Mesenchymal stem cell (in vitro differentiated cells and primary cell): ENCODE data around the gene GUCY1A1.
A peak's percentile ranks its signal among the peaks of the same experiment; 100 is the strongest.

ENCODE experiments used
- DNase-seq: peaks from one replicate; pipeline ENCODE4 v3.0.0-alpha.2; 2013
- H2AFZ ChIP-seq: one replicate; pipeline ENCODE4 v1.6.1; 2013; ENCODE audit warnings: low read depth, mild to moderate bottlenecking, control low read depth, inconsistent platforms, low read length, moderate library complexity
- H2AK5ac ChIP-seq: 2 replicates; pipeline ENCODE4 v1.6.1; 2013; ENCODE audit warnings: low read length, moderate library complexity, mild to moderate bottlenecking, inconsistent platforms; ENCODE audit not compliant: severe bottlenecking
- H2BK120ac ChIP-seq: one replicate; pipeline ENCODE4 v1.6.1; 2013; ENCODE audit warnings: low read depth, mild to moderate bottlenecking, inconsistent platforms, low read length, moderate library complexity
- H2BK12ac ChIP-seq, 2 experiments: one replicate each; pipeline ENCODE4 v1.6.1; 2013; ENCODE audit warnings: inconsistent platforms in 2 of 2, low read length in 2 of 2, mild to moderate bottlenecking in 2 of 2, moderate library complexity in 2 of 2, control low read depth in 1 of 2
- H2BK15ac ChIP-seq: one replicate; pipeline ENCODE4 v1.6.1; 2013; ENCODE audit warnings: mild to moderate bottlenecking, low read depth, inconsistent platforms; ENCODE audit not compliant: poor library complexity, severe bottlenecking
- H2BK5ac ChIP-seq: 2 replicates; pipeline ENCODE4 v1.6.1; 2013; ENCODE audit warnings: low read depth, mild to moderate bottlenecking, low read length, control low read depth, inconsistent platforms; ENCODE audit not compliant: poor library complexity, severe bottlenecking
- H3K14ac ChIP-seq, 2 experiments: one replicate each; pipeline ENCODE4 v1.6.1; 2013; ENCODE audit warnings: inconsistent platforms in 2 of 2, low read length in 2 of 2, control low read depth in 1 of 2, mild to moderate bottlenecking in 1 of 2, moderate library complexity in 1 of 2
- H3K18ac ChIP-seq, 2 experiments: one replicate each; pipeline ENCODE4 v1.6.1; 2013; ENCODE audit warnings: inconsistent platforms in 2 of 2, low read length in 2 of 2, control low read depth in 1 of 2, low read depth in 1 of 2, mild to moderate bottlenecking in 1 of 2
- H3K23ac ChIP-seq, 2 experiments: one replicate each; pipeline ENCODE4 v1.6.1; 2013; ENCODE audit warnings: inconsistent platforms in 2 of 2, low read length in 2 of 2, mild to moderate bottlenecking in 2 of 2, moderate library complexity in 2 of 2, control low read depth in 1 of 2
- H3K27ac ChIP-seq: 2 replicates; pipeline ENCODE4 v1.5.1; 2013; ENCODE audit warnings: mild to moderate bottlenecking, moderate library complexity, low read length, control low read depth, inconsistent platforms; ENCODE audit not compliant: poor library complexity, severe bottlenecking
- H3K27me3 ChIP-seq, 2 experiments: 2 replicates each; pipeline versions ENCODE4 v1.6.1 to v1.7.0; 2013; ENCODE audit warnings: low read length in 2 of 2, mild to moderate bottlenecking in 2 of 2, moderate library complexity in 2 of 2, control low read depth in 1 of 2, inconsistent platforms in 1 of 2; ENCODE audit not compliant: control insufficient read depth in 1 of 2, insufficient read depth in 1 of 2
- H3K36me3 ChIP-seq, 2 experiments: 2 replicates each; pipeline versions ENCODE4 v1.6.1 to v1.7.0; 2013; ENCODE audit warnings: low read length in 2 of 2, control low read depth in 1 of 2, inconsistent platforms in 1 of 2, low read depth in 1 of 2, mild to moderate bottlenecking in 1 of 2; ENCODE audit not compliant: insufficient read depth in 2 of 2, control insufficient read depth in 1 of 2
- H3K4ac ChIP-seq, 2 experiments: one replicate each; pipeline ENCODE4 v1.6.1; 2013; ENCODE audit warnings: inconsistent platforms in 2 of 2, low read length in 2 of 2, mild to moderate bottlenecking in 2 of 2, moderate library complexity in 2 of 2, control low read depth in 1 of 2, low read depth in 1 of 2
- H3K4me1 ChIP-seq: 2 replicates; pipeline ENCODE4 v1.6.1; 2013; ENCODE audit warnings: low read depth, low read length, control low read depth; ENCODE audit not compliant: control insufficient read depth, insufficient read depth
- H3K4me2 ChIP-seq: 2 replicates; pipeline ENCODE4 v1.6.1; 2013; ENCODE audit warnings: low read length, mild to moderate bottlenecking, inconsistent platforms; ENCODE audit not compliant: poor library complexity, severe bottlenecking
- H3K4me3 ChIP-seq, 2 experiments: 2 replicates each; pipeline versions ENCODE4 v1.5.1 to v1.7.0; 2013; ENCODE audit warnings: low read length in 2 of 2, mild to moderate bottlenecking in 2 of 2, control low read depth in 1 of 2, low read depth in 1 of 2; ENCODE audit not compliant: insufficient read depth in 1 of 2
- H3K79me1 ChIP-seq: replicated peaks from 2 replicates; pipeline ENCODE4 v1.6.1; 2013; ENCODE audit warnings: mild to moderate bottlenecking, control low read depth, low read length, inconsistent platforms; ENCODE audit not compliant: poor library complexity, severe bottlenecking
- H3K9ac ChIP-seq: 2 replicates; pipeline ENCODE4 v1.7.0; 2013; ENCODE audit warnings: mild to moderate bottlenecking, low read length, moderate library complexity
- H3K9me3 ChIP-seq: 2 replicates; pipeline ENCODE4 v1.7.0; 2013; ENCODE audit warnings: mild to moderate bottlenecking, low read length; ENCODE audit not compliant: control insufficient read depth
- H4K8ac ChIP-seq: one replicate; pipeline ENCODE4 v1.6.1; 2013; ENCODE audit warnings: inconsistent platforms, mild to moderate bottlenecking, low read length, moderate library complexity
- H4K91ac ChIP-seq: one replicate; pipeline ENCODE4 v1.6.1; 2013; ENCODE audit warnings: mild to moderate bottlenecking, low read length, inconsistent platforms
- WGBS: methylation state at CpG from one replicate; pipeline ENCODE4 v1.1.7; 2013; ENCODE audit warnings: mixed read lengths; 5-methylcytosine and 5-hydroxymethylcytosine counted together

The GUCY1A1 gene

GRCh38 chr4:155620637-155621036 is 46.0 kb upstream of the GUCY1A1 start:
- Histone ChIP-seq H3K9me3 (no peaks in the 10 kb centered on the region), H3K4me2 (no peak overlapping the region)

DNA sequence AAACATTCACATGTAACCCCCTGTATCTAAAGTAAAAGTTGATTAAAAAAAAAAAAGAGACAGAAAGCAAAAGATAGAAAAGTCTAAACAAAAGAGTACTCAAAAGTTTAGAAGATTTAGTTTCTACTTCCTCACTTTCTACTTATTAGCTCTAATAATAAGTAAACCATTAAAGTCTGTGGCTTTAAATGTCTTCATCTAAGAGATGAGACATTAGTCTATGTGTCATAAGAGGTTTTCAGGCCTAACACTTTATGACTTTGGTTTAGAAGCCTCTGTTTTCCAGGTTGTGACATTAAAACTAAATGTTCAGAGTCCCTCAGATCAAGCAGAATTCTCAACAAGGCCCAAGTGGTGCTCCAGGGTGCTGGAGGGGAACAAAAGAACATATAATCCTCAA is 42.2 kb upstream of the GUCY1A1 start:
- peak overlapping the region; percentile 96 for H3K27ac ChIP-seq
- H3K23ac ChIP-seq, result no peak overlapping the region
- H4K8ac ChIP-seq, result no peak overlapping the region
- H2BK15ac ChIP-seq, result no peak overlapping the region
- H2AFZ ChIP-seq, result no peak overlapping the region
- no peak overlapping the region for H3K4me2 ChIP-seq
- peak overlapping the region; percentile 78 for H2AK5ac ChIP-seq
- peak overlapping the region in 1 of 2 experiments; percentile 86 for H3K14ac ChIP-seq
- peak overlapping the region in 1 of 2 experiments; percentile 28 for H3K4ac ChIP-seq
- DNase-seq, result no peak
- peak overlapping the region; percentile 34 for H2BK120ac ChIP-seq
- H2BK5ac ChIP-seq, result peak overlapping the region; percentile 57
- H3K36me3 ChIP-seq, result no peaks in the 10 kb centered on the region
- no peaks in the 10 kb centered on the region for H3K27me3 ChIP-seq
- H3K79me1 ChIP-seq, result no peaks in the 10 kb centered on the region
- H2BK12ac ChIP-seq, result no peak overlapping the region
- peaks cover 6% of the 10 kb centered on the region for H3K4me1 ChIP-seq
- H3K9me3 ChIP-seq, result no peaks in the 10 kb centered on the region
- no peak overlapping the region for H4K91ac ChIP-seq
- H3K9ac ChIP-seq, result no peak overlapping the region
- no peak overlapping the region for H3K4me3 ChIP-seq
- no peak overlapping the region for H3K18ac ChIP-seq

More at GRCh38 chr4:155620637-155621036, 46.0 kb upstream of the GUCY1A1 start:
- H3K9ac ChIP-seq, result no peak overlapping the region
- no peak overlapping the region for H2AFZ ChIP-seq
- no peak overlapping the region for H3K4ac ChIP-seq
- no peak overlapping the region for H2BK15ac ChIP-seq
- H3K27me3 ChIP-seq, result no peaks in the 10 kb centered on the region
- H4K91ac ChIP-seq, result no peak overlapping the region
- no peak overlapping the region for H3K27ac ChIP-seq
- peaks cover 4% of the 10 kb centered on the region for H3K4me1 ChIP-seq
- no peak overlapping the region for H2BK120ac ChIP-seq
- no peak overlapping the region for H2AK5ac ChIP-seq
- no peak overlapping the region for H3K18ac ChIP-seq
- no peak overlapping the region for H3K23ac ChIP-seq
- no peak overlapping the region for H4K8ac ChIP-seq
- DNase-seq, result no peak
- H3K14ac ChIP-seq, result no peak overlapping the region
- no peaks in the 10 kb centered on the region for H3K79me1 ChIP-seq
- no peak overlapping the region for H3K4me3 ChIP-seq
- H2BK12ac ChIP-seq, result no peak overlapping the region
- no peak overlapping the region for H2BK5ac ChIP-seq
- no peaks in the 10 kb centered on the region for H3K36me3 ChIP-seq

- no peak overlapping the region for H3K23ac ChIP-seq
- no peak for DNase-seq
- no peak overlapping the region for H3K4ac ChIP-seq
- no peak overlapping the region for H3K9ac ChIP-seq
- H2BK15ac ChIP-seq, result no peak overlapping the region
- no peak overlapping the region for H2BK12ac ChIP-seq
- no peak overlapping the region for H3K14ac ChIP-seq
- H3K4me3 ChIP-seq, result no peak overlapping the region
- H2AFZ ChIP-seq, result no peak overlapping the region
- H3K4me2 ChIP-seq, result no peak overlapping the region
- no peak overlapping the region for H3K27ac ChIP-seq
- H4K8ac ChIP-seq, result no peak overlapping the region
- H3K9me3 ChIP-seq, result no peaks in the 10 kb centered on the region
- no peaks in the 10 kb centered on the region for H3K36me3 ChIP-seq
- no peak overlapping the region for H2BK5ac ChIP-seq
- H3K18ac ChIP-seq, result no peak overlapping the region
- no peaks in the 10 kb centered on the region for H3K27me3 ChIP-seq
- 82% methylated on average over 2 of the region's 3 CpGs for WGBS
- no peaks in the 10 kb centered on the region for H3K79me1 ChIP-seq
- H4K91ac ChIP-seq, result no peak overlapping the region
- H2BK120ac ChIP-seq, result no peak overlapping the region
- H3K4me1 ChIP-seq, result peaks cover 6% of the 10 kb centered on the region
- no peak overlapping the region for H2AK5ac ChIP-seq
Measured at GRCh38 chr4:155626561-155626960, 40.1 kb upstream of the GUCY1A1 start.

DNA sequence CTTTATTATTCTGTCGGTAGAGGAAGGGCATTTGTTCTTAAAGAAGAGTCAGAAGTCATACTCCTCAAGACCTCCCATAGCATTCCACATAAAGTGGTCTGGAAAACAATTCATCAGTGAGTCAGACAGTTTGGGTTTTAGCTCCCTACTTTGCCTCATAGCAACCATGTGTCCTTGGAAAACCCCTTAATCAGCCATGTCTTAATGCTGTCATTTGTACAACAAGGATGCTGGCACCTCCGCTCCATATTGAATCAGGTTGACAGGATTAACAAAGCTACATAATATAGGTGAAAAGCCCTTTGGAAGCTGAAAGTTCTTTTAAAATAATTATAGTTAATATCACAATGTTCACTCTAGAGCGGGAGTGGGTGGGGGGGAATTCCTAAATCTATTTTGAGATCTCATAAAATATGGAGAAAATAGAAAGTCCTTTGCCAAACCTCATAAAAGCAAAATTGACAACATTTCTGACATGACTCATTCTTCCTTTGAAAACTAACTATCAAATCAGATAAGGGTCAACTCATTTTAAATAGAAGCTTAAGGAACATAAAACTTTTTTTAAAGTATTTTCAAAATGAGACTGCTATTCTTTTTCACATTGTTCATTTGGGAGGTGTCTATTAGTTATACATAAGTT is 37.3 kb upstream of the GUCY1A1 start:
- no peaks in the 10 kb centered on the region for H3K9me3 ChIP-seq
- H2BK15ac ChIP-seq, result no peak overlapping the region
- no peak overlapping the region for H2BK12ac ChIP-seq
- no peak overlapping the region for H2AK5ac ChIP-seq
- no peak overlapping the region for H2BK120ac ChIP-seq
- H3K4me2 ChIP-seq, result no peak overlapping the region
- H3K4me3 ChIP-seq, result no peak overlapping the region
- H3K79me1 ChIP-seq, result no peaks in the 10 kb centered on the region
- no peak overlapping the region for H3K27ac ChIP-seq
- no peak overlapping the region for H3K14ac ChIP-seq
- H3K9ac ChIP-seq, result no peak overlapping the region
- H4K91ac ChIP-seq, result no peak overlapping the region
- peaks cover 6% of the 10 kb centered on the region for H3K4me1 ChIP-seq
- DNase-seq, result peak; percentile 87
- no peak overlapping the region for H2BK5ac ChIP-seq
- H4K8ac ChIP-seq, result no peak overlapping the region
- no peaks in the 10 kb centered on the region for H3K27me3 ChIP-seq
- H2AFZ ChIP-seq, result no peak overlapping the region
- no peak overlapping the region for H3K4ac ChIP-seq
- 54% methylated on average over 2 of the region's 3 CpGs for WGBS
- no peaks in the 10 kb centered on the region for H3K36me3 ChIP-seq
- H3K18ac ChIP-seq, result no peak overlapping the region
- H3K23ac ChIP-seq, result no peak overlapping the region
